ENCODE measurements around the gene ACYP2. TPM values are rescaled to one million over a fixed set of nuclear protein-coding genes. Genes with fewer than 3 reads are reported as not detected.

Gene ACYP2
- total and polyA plus RNA-seq, 2 donors (not counting 1 experiment from before 2014, with no cell fraction given): 14.0 to 17.2 TPM

DNA sequence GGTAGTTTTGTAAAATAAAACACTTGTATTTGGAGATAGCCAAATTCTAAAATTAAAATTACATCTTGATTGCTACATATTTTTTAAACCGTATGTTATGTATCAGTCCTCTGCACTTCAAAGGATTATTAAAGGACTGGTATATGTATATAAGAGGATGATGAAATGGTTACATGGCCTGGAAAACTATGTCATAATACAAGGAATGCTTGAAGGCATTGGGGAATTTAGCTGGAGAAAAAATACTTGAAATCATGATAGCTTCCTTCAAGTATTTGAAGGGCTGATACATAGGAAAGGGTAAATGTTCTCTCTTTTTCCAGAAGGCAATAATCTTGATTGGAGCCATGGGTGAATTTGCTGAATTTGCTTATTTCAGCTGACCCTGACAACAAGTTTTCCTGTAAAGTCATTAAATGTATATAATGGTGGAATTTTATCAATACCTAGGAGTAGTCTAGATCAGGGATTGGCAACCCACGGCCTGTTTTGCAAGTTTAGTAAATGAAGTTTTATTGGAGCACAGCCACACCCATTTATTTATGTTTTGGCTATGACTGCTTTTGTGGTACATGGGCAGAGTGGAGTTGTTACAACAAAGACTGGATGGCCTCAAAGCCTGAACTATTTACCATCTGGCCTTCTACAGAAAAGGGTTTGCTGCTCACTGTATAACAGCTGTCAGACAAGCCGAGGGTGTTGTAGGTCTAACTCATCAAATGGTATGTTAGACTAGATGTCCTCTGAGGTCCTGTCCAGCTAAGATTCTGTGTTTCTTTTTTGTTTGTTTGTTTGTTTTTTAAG is 34.4 kb downstream of the ACYP2 start:
- no peak overlapping the region for H3K27ac Mint-ChIP-seq
- Histone ChIP-seq H3K9ac (ENCODE audit: low read length) (no peak overlapping the region), H3K4me2 (replicated peaks; ENCODE audit: low read depth, low read length, poor library complexity, severe bottlenecking) (no peak overlapping the region), H3K9me3 (ENCODE audit: control extremely low read depth in 1 of 3, control insufficient read depth in 2 of 3, insufficient read depth in 1 of 3, low read length in 2 of 3) (no peaks in the 10 kb centered on the region), H3K27me3 (replicated peaks in 1 of 4; ENCODE audit: control extremely low read depth in 1 of 4, control insufficient read depth in 3 of 4, insufficient read depth in 4 of 4, low read length in 3 of 4) (no peaks in the 10 kb centered on the region), H3K4me1 (ENCODE audit: control insufficient read depth in 2 of 2, insufficient read depth in 2 of 2, low read length in 2 of 2) (no peaks in the 10 kb centered on the region), H3K4me3 (ENCODE audit: control extremely low read depth in 1 of 5, extremely low read depth in 1 of 5, insufficient read depth in 1 of 5, low read depth in 2 of 5, low read length in 4 of 5) (no peak overlapping the region), H3K79me2 (ENCODE audit: control insufficient read depth, insufficient read depth, low read length) (no peaks in the 10 kb centered on the region), H4K20me1 (ENCODE audit: control insufficient read depth, insufficient read depth, low read length, poor library complexity, severe bottlenecking) (no peaks in the 10 kb centered on the region), H3K36me3 (replicated peaks in 1 of 2; ENCODE audit: control extremely low read depth in 1 of 2, control insufficient read depth in 1 of 2, extremely low read depth in 1 of 2, insufficient read depth in 2 of 2, low read length in 1 of 2) (peaks cover 1 to 5% of the 10 kb centered on the region in 2 experiments), H3K27ac (ENCODE audit: low read length in 2 of 2) (no peak overlapping the region), H2AFZ (ENCODE audit: insufficient read depth, low read depth, low read length, poor library complexity, severe bottlenecking) (no peak overlapping the region)
- ChIA-PET CTCF (no interaction called here), POLR2A (interaction anchor here (0.7 kb wide), 1 partner anchor 23 kb away, joined by 4 read pairs; no protein-coding TSS in a partner anchor)
- ATAC-seq (ENCODE audit: low read depth) (no peak), DNase-seq (no peak)
- TF ChIP-seq, protein P1, sequence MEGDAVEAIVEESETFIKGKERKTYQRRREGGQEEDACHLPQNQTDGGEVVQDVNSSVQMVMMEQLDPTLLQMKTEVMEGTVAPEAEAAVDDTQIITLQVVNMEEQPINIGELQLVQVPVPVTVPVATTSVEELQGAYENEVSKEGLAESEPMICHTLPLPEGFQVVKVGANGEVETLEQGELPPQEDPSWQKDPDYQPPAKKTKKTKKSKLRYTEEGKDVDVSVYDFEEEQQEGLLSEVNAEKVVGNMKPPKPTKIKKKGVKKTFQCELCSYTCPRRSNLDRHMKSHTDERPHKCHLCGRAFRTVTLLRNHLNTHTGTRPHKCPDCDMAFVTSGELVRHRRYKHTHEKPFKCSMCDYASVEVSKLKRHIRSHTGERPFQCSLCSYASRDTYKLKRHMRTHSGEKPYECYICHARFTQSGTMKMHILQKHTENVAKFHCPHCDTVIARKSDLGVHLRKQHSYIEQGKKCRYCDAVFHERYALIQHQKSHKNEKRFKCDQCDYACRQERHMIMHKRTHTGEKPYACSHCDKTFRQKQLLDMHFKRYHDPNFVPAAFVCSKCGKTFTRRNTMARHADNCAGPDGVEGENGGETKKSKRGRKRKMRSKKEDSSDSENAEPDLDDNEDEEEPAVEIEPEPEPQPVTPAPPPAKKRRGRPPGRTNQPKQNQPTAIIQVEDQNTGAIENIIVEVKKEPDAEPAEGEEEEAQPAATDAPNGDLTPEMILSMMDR (IDR thresholded peaks at IDR 0.05): no peak
- TF ChIP-seq EZH2 (IDR thresholded peaks at IDR 0.05; ENCODE audit: borderline replicate concordance, insufficient read depth, low read depth, low read length, poor library complexity, severe bottlenecking): no peak
- no peaks in the 10 kb centered on the region for H3K4me1 Mint-ChIP-seq
- H3K9me3 Mint-ChIP-seq (ENCODE audit: insufficient read depth): no peaks in the 10 kb centered on the region
- H3K27me3 Mint-ChIP-seq: no peaks in the 10 kb centered on the region
- H3K4me3 Mint-ChIP-seq: no peak overlapping the region
- intact Hi-C loops (cut with micrococcal nuclease): no loop called here
- 100% methylated on average over 1 of the region's 3 CpGs for WGBS (ENCODE audit: insufficient coverage)

DNA sequence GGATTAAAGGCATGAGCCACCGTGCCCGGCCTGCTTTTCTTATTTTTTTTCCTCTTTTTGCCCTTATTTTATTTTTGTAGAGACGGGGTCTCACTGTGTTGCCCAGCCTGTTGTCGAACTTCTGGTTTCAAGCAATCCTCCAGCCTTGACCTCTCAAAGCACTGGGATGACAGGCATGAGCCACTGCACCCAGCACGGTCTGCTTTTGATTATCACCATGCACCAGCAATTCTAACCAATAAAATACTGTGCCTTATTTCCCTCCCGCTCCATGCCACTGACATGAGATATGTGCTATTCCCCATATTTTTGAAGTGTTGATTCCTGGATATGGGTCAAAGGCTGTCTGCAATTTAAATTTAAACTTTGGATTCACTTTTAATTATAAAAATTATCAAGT is 42.9 kb downstream of the ACYP2 start:
- Histone ChIP-seq H3K79me2 (ENCODE audit: control insufficient read depth, insufficient read depth, low read length) (no peaks in the 10 kb centered on the region), H3K4me1 (ENCODE audit: control insufficient read depth in 2 of 2, insufficient read depth in 2 of 2, low read length in 2 of 2) (no peaks in the 10 kb centered on the region), H3K9me3 (ENCODE audit: control extremely low read depth in 1 of 3, control insufficient read depth in 2 of 3, insufficient read depth in 1 of 3, low read length in 2 of 3) (peaks cover 0 to 8% (median 1%) of the 10 kb centered on the region in 3 donors), H3K27me3 (replicated peaks in 1 of 4; ENCODE audit: control extremely low read depth in 1 of 4, control insufficient read depth in 3 of 4, insufficient read depth in 4 of 4, low read length in 3 of 4) (no peaks in the 10 kb centered on the region), H3K9ac (ENCODE audit: low read length) (no peak overlapping the region), H3K4me2 (replicated peaks; ENCODE audit: low read depth, low read length, poor library complexity, severe bottlenecking) (no peak overlapping the region), H3K36me3 (replicated peaks in 1 of 2; ENCODE audit: control extremely low read depth in 1 of 2, control insufficient read depth in 1 of 2, extremely low read depth in 1 of 2, insufficient read depth in 2 of 2, low read length in 1 of 2) (no peaks in the 10 kb centered on the region), H3K27ac (ENCODE audit: low read length in 2 of 2) (no peak overlapping the region), H2AFZ (ENCODE audit: insufficient read depth, low read depth, low read length, poor library complexity, severe bottlenecking) (no peak overlapping the region), H4K20me1 (ENCODE audit: control insufficient read depth, insufficient read depth, low read length, poor library complexity, severe bottlenecking) (no peaks in the 10 kb centered on the region), H3K4me3 (ENCODE audit: control extremely low read depth in 1 of 5, extremely low read depth in 1 of 5, insufficient read depth in 1 of 5, low read depth in 2 of 5, low read length in 4 of 5) (no peak overlapping the region)
- Mint-ChIP-seq H3K4me3 (no peak overlapping the region), H3K4me1 (no peaks in the 10 kb centered on the region), H3K27me3 (no peaks in the 10 kb centered on the region), H3K27ac (no peak overlapping the region), H3K9me3 (ENCODE audit: insufficient read depth) (peaks cover 6% of the 10 kb centered on the region)
- ATAC-seq (ENCODE audit: low read depth) (no peak), DNase-seq (no peak)
- TF ChIP-seq EZH2 (IDR thresholded peaks at IDR 0.05; ENCODE audit: borderline replicate concordance, insufficient read depth, low read depth, low read length, poor library complexity, severe bottlenecking): no peak
- TF ChIP-seq, protein P1 (IDR thresholded peaks at IDR 0.05): no peak
- 100% methylated on average over 2 of the region's 6 CpGs for WGBS (ENCODE audit: insufficient coverage)
- ChIA-PET CTCF (no interaction called here), POLR2A (no interaction called here)
- intact Hi-C loops (cut with micrococcal nuclease): no loop called here
